ENCODE data around the gene MOB1A. TPM values are rescaled to one million over a fixed set of nuclear protein-coding genes. Genes with fewer than 3 reads are reported as not detected.

The MOB1A gene
- total RNA-seq, 1 experiment from 2014 or later, result 132 TPM

DNA sequence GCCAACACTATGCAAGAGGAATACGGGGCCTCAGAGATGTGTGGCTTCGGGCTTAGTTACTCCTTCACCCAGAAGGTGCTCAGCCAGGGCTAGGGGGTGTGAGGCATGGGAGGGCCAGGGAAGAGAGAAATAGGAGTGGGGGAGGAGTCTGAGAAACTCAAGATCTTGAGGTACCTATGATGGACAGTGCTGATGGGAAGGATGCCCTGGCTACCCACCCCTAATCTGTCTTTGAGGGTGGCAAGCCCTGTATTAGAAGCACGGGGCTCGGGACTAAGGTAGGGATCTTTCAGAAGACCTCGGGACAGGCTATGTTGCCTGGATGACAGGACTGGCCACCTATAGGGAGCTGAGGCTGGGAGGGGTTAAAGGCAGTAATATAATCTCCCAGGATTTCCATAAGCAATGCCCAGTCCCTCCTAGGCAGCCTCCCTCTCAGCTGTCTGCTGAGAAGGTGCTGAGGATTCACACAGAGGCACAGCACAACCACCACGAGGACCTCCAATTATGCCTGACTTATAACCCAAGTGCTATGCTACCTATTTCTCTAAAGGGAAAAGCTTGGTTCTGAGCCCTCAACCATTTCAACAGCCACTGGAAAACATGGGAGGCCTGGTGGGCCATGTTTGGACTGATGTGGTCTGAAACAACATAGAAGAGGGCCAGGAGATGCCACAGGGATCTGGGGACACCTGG is 43.1 kb upstream of the MOB1A start:
- CTCF ChIA-PET, result no interaction called here
- no peak overlapping the region for H3K4me3 ChIP-seq (replicated peaks in 1 of 2; ENCODE audit: low read depth in 1 of 2, low read length in 2 of 2)
- no peak overlapping the region for H3K27ac ChIP-seq (ENCODE audit: low read depth, low read length)
- ATAC-seq (peak; percentile 25), DNase-seq (ENCODE audit: low read depth, low spot score) (no peak)
- peaks cover 12% of the 10 kb centered on the region; the same call in 1 of the 2 replicates for H4K20me1 ChIP-seq (ENCODE audit: insufficient read depth)
- H3K9me2 ChIP-seq (ENCODE audit: insufficient read depth), result no peaks in the 10 kb centered on the region
- peaks cover 10 to 21% of the 10 kb centered on the region in 2 experiments for H3K36me3 ChIP-seq (ENCODE audit: control insufficient read depth in 1 of 2, insufficient read depth in 2 of 2, low read length in 2 of 2)
- RAD21 ChIA-PET (ENCODE audit: low non-redundant PET in 1 of 2, low total read pairs in 2 of 2, uncharacterized antibody in 2 of 2, unreplicated experiment in 2 of 2), result no interaction called here
- H2AFZ ChIP-seq (ENCODE audit: low read depth, low read length, poor library complexity, severe bottlenecking), result no peak overlapping the region
- no peaks in the 10 kb centered on the region for H3K79me2 ChIP-seq (ENCODE audit: insufficient read depth, low read length)
- 0 out of 4 replicates have a peak, but pooled peaks cover 0 to 6% of the 10 kb centered on the region in 2 experiments for H3K4me1 ChIP-seq (ENCODE audit: control insufficient read depth in 1 of 2, insufficient read depth in 2 of 2, low read length in 2 of 2)
- no peak for TF ChIP-seq FOSL1 (IDR thresholded peaks at IDR 0.05; ENCODE audit: low read depth)
- no peak for TF ChIP-seq ATF3 (IDR thresholded peaks at IDR 0.05)
- TF ChIP-seq ZNF274 (IDR thresholded peaks at IDR 0.05; ENCODE audit: low read depth, low read length), result no peak
- no peak for TF ChIP-seq YY1 (IDR thresholded peaks at IDR 0.05; ENCODE audit: extremely low read depth, insufficient replicate concordance, low read depth, low read length)
- TF ChIP-seq POLR2A (IDR thresholded peaks at IDR 0.05; ENCODE audit: borderline replicate concordance, extremely low read depth, insufficient read depth, insufficient read length), result no peak
- no peak for TF ChIP-seq EGR1 (IDR thresholded peaks at IDR 0.05; ENCODE audit: low read depth)
- no peak; the same call in 1 of the 2 replicates for TF ChIP-seq JUND (IDR thresholded peaks at IDR 0.05)
- no peak for TF ChIP-seq CTCF (IDR thresholded peaks at IDR 0.05 in 2 of 3, conservative IDR thresholded peaks at IDR 0.05 in 1 of 3; ENCODE audit: borderline replicate concordance in 1 of 3, insufficient read depth in 1 of 3, low read depth in 2 of 3, low read length in 2 of 3)
- no peak for TF ChIP-seq CBX3 (IDR thresholded peaks at IDR 0.05; ENCODE audit: low read depth)
- no peak for TF ChIP-seq RAD21 (IDR thresholded peaks at IDR 0.05; ENCODE audit: low read depth)
- no peak for TF ChIP-seq TCF7L2 (IDR thresholded peaks at IDR 0.05; ENCODE audit: borderline replicate concordance, extremely low read depth, insufficient read depth, insufficient read length)
- no peak overlapping the region for H3K4me2 ChIP-seq (ENCODE audit: low read length)
- H3K9ac ChIP-seq (ENCODE audit: low read length), result no peak overlapping the region
- intact Hi-C loops (cut with micrococcal nuclease), result no loop called here
- BruUV-seq (replicated peaks), result TSS peak; percentile 4
- no peaks in the 10 kb centered on the region for H3K27me3 ChIP-seq (ENCODE audit: insufficient read depth, low read length)
- POLR2A ChIA-PET, result no interaction called here
- no peaks in the 10 kb centered on the region for H3K9me3 ChIP-seq (ENCODE audit: control insufficient read depth in 1 of 2, insufficient read depth in 1 of 2, low read depth in 1 of 2, low read length in 2 of 2)
